SU-DHL-6 (cell line): ENCODE measurements around the gene CDCA3.

Experiments
- H2AFZ ChIP-seq: fragments of 200-600 bp; sonication (generic); 2 replicates; pipeline ENCODE4 v1.6.1; 2014; ENCODE audit warnings: low read depth, mild to moderate bottlenecking, moderate library complexity, mixed read lengths, antibody characterized with exemption, low read length; ENCODE audit not compliant: severe bottlenecking
- H3F3A ChIP-seq: fragments of 200-600 bp; shearing (Covaris generic); 2 replicates; pipeline ENCODE4 v1.6.0; 2016; ENCODE audit warnings: antibody characterized with exemption, mild to moderate bottlenecking; ENCODE audit not compliant: insufficient read depth
- H3K27ac ChIP-seq: fragments of 200-600 bp; sonication (generic); 2 replicates; pipeline ENCODE4 v1.5.1; 2016; ENCODE audit warnings: low read depth, mild to moderate bottlenecking, low read length, moderate library complexity, mixed read lengths
- H3K27me3 ChIP-seq: fragments of 200-600 bp; sonication (generic), shearing (Covaris generic); 2 replicates; pipeline ENCODE4 v1.6.0; 2014; ENCODE audit warnings: mild to moderate bottlenecking, low read length
- H3K36me3 ChIP-seq: fragments of 200-600 bp; sonication (generic); 2 replicates; pipeline ENCODE4 v1.6.1; 2014; ENCODE audit warnings: mild to moderate bottlenecking, low read length, mixed read lengths
- H3K4me2 ChIP-seq: fragments of 300-600, 200-600 bp; shearing (Covaris generic), sonication (generic); 2 replicates; pipeline ENCODE4 v1.6.0; 2014; ENCODE audit warnings: low read length, low read depth, mild to moderate bottlenecking; ENCODE audit not compliant: poor library complexity, severe bottlenecking
- H3K4me3 ChIP-seq: fragments of 200-600 bp; sonication (generic); 2 replicates; pipeline ENCODE4 v1.5.1; 2014; ENCODE audit warnings: antibody characterized with exemption, low read length, mild to moderate bottlenecking, mixed read lengths; ENCODE audit not compliant: insufficient read depth, poor library complexity, severe bottlenecking
- H3K79me2 ChIP-seq: fragments of 200-600 bp; sonication (generic); 2 replicates; pipeline ENCODE4 v1.6.1; 2014; ENCODE audit warnings: mild to moderate bottlenecking, low read length, moderate library complexity; ENCODE audit not compliant: insufficient read depth
- H3K9ac ChIP-seq: fragments of 200-600 bp; sonication (generic); 2 replicates; pipeline ENCODE4 v1.7.0; 2014; ENCODE audit warnings: mild to moderate bottlenecking, low read length
- H3K9me2 ChIP-seq: fragments of 200-600 bp; sonication (generic); replicated peaks from 2 replicates; pipeline ENCODE4 v1.6.1; 2014; ENCODE audit warnings: low read length; ENCODE audit not compliant: insufficient read depth
- H3K9me3 ChIP-seq: fragments of 200-600 bp; sonication (generic); 2 replicates; pipeline ENCODE4 v1.6.1; 2014; ENCODE audit warnings: low read length, mixed read lengths; ENCODE audit not compliant: insufficient read depth
- H4K20me1 ChIP-seq: fragments of 200-600 bp; sonication (generic); 2 replicates; pipeline ENCODE4 v1.6.1; 2014; ENCODE audit warnings: low read depth, mild to moderate bottlenecking, antibody characterized with exemption, low read length, moderate library complexity, mixed read lengths
- CTCF ChIP-seq: fragments of 200-600 bp; sonication (generic); IDR thresholded peaks from one replicate; pipeline ENCODE4 v1.5.1; 2017; ENCODE audit warnings: antibody characterized with exemption, mild to moderate bottlenecking, low read length, moderate library complexity; ENCODE audit not compliant: insufficient read depth, poor library complexity, severe bottlenecking
- EZH2phosphoT487 ChIP-seq: fragments of 200-600 bp; sonication (generic), shearing (Covaris generic); conservative IDR thresholded peaks from 2 replicates; pipeline ENCODE4 v1.6.1; 2018; ENCODE audit warnings: mild to moderate bottlenecking, antibody characterized with exemption, low read length, moderate library complexity, mixed read lengths

The CDCA3 gene

GRCh38 chr12:6846316-6846869 is 4.7 kb downstream of the CDCA3 start:
- Histone ChIP-seq H3K36me3 (no peaks in the 10 kb centered on the region), H3F3A (peaks cover 6% of the 10 kb centered on the region; the same call in 1 of the 2 replicates), H3K4me2 (no peak overlapping the region), H3K9me3 (no peaks in the 10 kb centered on the region), H3K4me3 (no peak overlapping the region), H3K9ac (no peak overlapping the region), H3K9me2 (no peaks in the 10 kb centered on the region), H2AFZ (no peak overlapping the region), H3K27me3 (no peaks in the 10 kb centered on the region), H4K20me1 (no peaks in the 10 kb centered on the region), H3K79me2 (peaks cover 17% of the 10 kb centered on the region), H3K27ac (no peak overlapping the region)
- no peak for TF ChIP-seq CTCF
- TF ChIP-seq EZH2phosphoT487, result no peak

DNA sequence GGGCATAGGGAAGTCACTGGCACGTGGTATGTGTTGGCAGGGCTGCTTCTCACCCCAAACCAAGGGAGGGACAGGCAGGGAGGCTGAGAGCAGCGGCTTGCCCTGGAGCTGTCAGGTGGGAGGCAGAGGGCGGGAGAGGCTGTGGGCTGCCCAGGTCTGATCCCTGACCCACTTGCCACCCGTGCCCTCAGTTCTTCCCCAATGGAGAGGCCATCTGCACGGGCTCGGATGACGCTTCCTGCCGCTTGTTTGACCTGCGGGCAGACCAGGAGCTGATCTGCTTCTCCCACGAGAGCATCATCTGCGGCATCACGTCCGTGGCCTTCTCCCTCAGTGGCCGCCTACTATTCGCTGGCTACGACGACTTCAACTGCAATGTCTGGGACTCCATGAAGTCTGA is 5.7 kb downstream of the CDCA3 start:
- no peak for TF ChIP-seq CTCF
- TF ChIP-seq EZH2phosphoT487, result no peak
- no peak overlapping the region for H3K9ac ChIP-seq
- H3K4me2 ChIP-seq, result no peak overlapping the region
- no peak overlapping the region for H2AFZ ChIP-seq
- H3F3A ChIP-seq, result peaks cover 4% of the 10 kb centered on the region; the same call in 1 of the 2 replicates
- H3K9me2 ChIP-seq, result no peaks in the 10 kb centered on the region
- H3K27ac ChIP-seq, result no peak overlapping the region
- H3K79me2 ChIP-seq, result peaks cover 10% of the 10 kb centered on the region
- no peak overlapping the region for H3K4me3 ChIP-seq
- no peaks in the 10 kb centered on the region for H4K20me1 ChIP-seq
- H3K36me3 ChIP-seq, result no peaks in the 10 kb centered on the region
- no peaks in the 10 kb centered on the region for H3K9me3 ChIP-seq
- H3K27me3 ChIP-seq, result no peaks in the 10 kb centered on the region

DNA sequence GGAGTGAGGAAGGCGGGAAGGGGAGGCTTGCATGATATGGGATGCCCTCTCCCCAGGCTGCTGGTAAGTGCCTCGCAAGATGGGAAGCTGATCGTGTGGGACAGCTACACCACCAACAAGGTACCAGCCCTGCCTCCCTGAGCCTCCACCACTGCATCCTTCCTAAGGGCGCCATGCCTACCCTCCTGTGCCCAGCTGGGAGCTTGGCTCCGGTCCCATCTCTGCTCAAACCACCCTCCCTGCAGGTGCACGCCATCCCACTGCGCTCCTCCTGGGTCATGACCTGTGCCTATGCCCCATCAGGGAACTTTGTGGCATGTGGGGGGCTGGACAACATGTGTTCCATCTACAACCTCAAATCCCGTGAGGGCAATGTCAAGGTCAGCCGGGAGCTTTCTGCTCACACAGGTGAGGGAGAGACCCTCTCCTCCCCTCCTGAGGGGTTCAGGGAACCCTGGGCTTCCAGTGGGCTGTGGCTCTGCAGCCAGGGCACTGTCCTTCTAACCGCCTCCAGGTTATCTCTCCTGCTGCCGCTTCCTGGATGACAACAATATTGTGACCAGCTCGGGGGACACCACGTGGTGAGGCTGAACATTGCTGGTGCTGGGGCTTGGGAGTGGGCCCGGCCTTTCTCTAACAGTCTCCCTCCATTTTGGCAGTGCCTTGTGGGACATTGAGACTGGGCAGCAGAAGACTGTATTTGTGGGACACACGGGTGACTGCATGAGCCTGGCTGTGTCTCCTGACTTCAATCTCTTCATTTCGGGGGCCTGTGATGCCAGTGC is 7.8 kb downstream of the CDCA3 start:
- no peak overlapping the region for H2AFZ ChIP-seq
- H3F3A ChIP-seq, result peaks cover 4% of the 10 kb centered on the region; the same call in 1 of the 2 replicates
- no peaks in the 10 kb centered on the region for H3K79me2 ChIP-seq
- no peak overlapping the region for H3K4me3 ChIP-seq
- H3K4me2 ChIP-seq, result no peak overlapping the region
- H3K27me3 ChIP-seq, result no peaks in the 10 kb centered on the region
- no peaks in the 10 kb centered on the region for H4K20me1 ChIP-seq
- no peaks in the 10 kb centered on the region for H3K9me2 ChIP-seq
- H3K9me3 ChIP-seq, result no peaks in the 10 kb centered on the region
- TF ChIP-seq EZH2phosphoT487, result no peak
- no peak for TF ChIP-seq CTCF
- H3K27ac ChIP-seq, result no peak overlapping the region
- no peaks in the 10 kb centered on the region for H3K36me3 ChIP-seq
- H3K9ac ChIP-seq, result no peak overlapping the region
